Measurements from ENCODE around the gene PDE12. TPM values are rescaled to one million over a fixed set of nuclear protein-coding genes. Genes with fewer than 3 reads are reported as not detected.

Gene PDE12, protein sequence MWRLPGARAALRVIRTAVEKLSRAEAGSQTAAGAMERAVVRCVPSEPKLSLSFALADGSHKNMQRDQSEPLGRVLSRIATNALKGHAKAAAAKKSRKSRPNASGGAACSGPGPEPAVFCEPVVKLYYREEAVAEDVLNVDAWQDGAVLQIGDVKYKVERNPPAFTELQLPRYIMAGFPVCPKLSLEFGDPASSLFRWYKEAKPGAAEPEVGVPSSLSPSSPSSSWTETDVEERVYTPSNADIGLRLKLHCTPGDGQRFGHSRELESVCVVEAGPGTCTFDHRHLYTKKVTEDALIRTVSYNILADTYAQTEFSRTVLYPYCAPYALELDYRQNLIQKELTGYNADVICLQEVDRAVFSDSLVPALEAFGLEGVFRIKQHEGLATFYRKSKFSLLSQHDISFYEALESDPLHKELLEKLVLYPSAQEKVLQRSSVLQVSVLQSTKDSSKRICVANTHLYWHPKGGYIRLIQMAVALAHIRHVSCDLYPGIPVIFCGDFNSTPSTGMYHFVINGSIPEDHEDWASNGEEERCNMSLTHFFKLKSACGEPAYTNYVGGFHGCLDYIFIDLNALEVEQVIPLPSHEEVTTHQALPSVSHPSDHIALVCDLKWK
- 17.5 TPM for total RNA-seq

DNA sequence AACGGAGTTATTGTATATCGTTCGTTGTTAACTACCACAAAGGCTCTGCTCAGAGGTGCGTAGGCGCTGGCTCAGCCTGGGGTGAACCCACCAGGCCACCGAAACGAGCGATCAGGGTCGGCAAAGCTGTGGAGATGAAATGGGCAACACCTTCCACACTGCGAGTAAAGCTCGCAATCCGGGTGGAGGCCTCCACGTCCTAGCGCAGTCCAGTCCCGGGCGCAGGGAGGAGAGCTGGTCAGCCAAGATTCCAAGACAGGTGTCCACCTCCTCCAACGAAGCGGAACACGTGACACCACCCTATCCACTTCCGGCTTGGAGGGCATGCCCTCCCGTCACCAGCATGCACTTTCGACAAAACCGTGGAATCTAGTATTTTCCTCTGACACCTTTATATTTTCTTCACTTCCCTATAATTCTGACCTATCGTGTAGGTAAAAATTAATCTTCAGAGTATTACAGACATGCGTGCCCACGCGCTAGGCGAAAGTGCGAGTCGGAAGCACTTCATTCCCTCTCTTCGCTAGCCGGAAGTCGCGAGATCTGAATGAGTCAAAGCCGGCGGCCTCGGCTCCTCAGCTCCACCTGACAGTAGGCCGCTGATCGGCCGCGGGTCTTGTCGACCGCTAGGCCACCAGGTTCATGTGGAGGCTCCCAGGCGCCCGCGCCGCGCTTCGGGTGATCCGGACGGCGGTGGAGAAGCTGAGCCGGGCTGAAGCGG is at the start of gene PDE12:
Gene PDE12, plus strand, starts transcription at position 537 of the 721 bp plus-strand sequence. Its CDS starts 106 bp downstream, at position 643.
- no peak for FAIRE-seq
- DNase-seq (ENCODE audit: low spot score in 2 of 2), result peak; percentile 77 to 83

DNA sequence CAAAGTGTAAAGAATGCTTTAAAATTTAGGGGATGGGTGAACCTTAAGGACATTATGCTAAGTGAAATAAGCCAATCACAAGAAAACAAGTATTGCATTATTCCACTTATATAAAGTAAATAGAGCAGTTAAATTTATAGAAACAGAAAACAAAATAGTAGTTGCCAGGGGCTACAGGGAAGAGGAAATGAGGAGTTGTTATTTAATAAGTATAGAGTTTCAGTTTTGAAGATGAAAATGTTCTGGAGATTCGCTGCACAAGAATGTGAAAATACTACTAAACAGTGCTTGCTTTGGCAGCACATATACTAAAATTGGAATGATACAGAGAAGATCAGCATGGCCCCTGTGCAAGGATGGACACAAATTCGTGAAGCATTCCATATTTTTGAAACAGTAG is 43.9 kb upstream of the PDE12 start:
- DNase-seq (ENCODE audit: low spot score in 2 of 2) (no peak), FAIRE-seq (no peak)

DNA sequence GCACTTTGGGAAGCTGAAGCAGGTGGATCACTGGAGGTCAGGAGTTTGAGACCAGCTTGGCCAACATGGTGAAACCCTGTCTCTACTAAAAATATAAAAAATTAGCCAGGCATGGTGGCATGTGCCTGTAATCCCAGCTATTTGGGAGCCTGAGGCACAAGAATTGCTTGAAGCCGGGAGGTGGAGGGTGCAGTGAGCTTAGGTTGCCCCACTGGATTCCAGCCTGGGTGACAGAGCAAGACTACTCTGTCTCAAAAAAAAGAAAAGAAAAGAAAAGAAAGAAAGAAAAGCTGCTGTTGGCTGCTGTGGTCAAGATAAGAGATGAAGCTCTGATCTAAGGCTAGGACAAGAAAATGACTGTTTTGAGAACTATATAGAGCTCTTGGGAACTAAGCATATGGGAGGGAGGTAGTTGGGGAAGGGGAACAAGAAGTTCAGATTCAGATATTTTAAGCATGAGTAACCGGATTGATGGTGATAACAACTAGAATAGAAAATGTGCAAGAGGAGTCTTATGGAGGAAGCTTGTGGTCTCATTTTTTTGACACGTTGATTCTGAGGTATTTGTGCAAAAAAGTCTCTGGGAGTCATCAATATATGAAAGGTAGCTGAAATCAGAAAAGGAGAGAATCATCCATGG is 37.7 kb upstream of the PDE12 start:
- DNase-seq (ENCODE audit: low spot score in 2 of 2) (no peak), FAIRE-seq (no peak)

DNA sequence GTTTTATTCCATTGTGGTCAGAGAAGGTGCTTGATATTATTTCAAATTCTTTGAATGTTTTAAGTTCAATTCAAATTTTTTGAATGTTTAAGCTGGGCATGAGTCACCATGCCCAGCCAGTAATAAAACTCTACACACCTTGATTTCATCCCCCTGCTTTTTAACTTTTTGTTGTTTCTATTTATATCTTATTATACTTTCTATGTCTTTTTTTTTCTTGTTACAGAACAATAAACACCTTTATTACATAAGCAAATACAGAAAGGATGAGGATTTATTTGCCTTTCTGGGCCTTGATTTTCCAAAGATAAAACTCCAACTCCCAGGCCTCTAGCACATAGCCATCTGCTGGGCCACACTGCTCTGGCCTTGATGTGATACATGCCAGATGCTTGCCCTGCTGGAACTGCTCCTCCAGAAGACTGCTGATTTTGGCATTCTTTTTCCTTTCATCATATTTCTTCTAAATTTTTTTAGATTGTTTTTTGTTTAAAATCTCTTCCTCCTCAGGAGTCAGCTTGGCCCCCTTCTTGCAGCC is 25.9 kb upstream of the PDE12 start:
- FAIRE-seq, result no peak
- DNase-seq (ENCODE audit: low spot score in 2 of 2), result no peak

DNA sequence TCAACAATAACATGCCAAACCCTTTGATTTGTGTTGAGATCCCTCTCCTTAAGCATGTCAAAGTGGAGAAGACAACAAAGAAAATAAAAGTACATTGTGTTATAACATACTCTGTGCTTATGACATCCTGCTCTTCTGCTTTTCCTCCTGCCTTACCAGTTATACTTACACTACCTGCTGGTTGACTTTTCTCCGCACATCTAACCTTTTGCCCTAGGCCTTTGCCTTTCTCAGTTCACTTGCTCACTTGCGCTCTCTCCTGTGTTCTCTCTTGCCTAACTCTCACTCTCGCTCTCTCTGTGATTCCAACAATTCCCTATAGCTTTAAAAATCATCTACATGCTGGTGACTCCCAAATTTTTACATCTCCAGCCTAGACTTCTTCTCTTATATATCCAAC is 17.6 kb upstream of the PDE12 start:
- FAIRE-seq, result no peak
- no peak for DNase-seq (ENCODE audit: low spot score in 2 of 2)

DNA sequence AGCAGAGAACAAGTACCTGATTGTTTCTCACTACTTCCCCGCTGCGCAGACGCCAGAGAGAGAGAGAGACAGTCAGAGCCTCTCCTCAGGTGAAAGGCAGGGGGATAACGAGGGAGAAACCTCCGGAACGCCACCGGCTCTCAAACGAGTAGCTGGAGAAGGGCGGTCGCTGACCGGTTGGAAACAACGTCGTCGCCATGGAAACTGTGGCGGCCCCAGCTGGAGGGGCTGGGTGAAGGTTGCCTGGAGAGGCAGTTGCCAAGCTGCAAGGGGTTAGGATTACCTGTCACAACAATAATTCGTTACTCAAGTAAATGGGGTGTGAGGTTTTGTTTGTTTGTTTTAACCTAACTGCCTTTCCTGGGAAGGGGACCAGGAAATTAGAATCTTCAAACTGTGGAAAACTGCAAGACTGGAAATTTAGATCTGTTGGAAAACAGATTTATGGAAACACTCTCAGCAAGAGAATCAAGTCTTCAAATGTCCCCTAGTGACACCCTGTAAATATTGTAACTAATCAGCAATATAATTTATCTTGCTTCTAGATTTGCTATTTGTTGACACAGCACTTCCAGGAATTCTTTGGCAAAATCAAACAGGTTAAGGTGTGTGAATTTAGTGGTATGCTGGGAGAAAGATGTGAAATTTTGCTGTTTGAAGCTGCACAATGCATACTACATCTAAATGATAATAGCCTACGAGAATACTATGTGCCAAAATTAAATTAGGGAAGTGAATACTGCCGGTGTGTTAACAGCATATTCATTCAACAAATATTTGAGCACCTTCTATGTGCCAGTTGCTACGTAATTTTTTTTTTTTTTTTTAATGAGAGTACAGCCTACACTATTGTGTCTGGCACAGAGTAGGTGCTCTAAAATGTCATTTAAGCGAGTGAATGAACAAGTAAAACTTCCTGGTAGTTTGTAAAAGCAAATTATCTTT is 11.6 kb upstream of the PDE12 start, which contains the start of gene DNAH12:
Gene DNAH12, minus strand, starts transcription at position 164 of the 945 bp plus-strand sequence. CDS start 1,474 bp downstream, outside the sequence.
- DNase-seq (ENCODE audit: low spot score in 2 of 2) (no peak), FAIRE-seq (no peak)

DNA sequence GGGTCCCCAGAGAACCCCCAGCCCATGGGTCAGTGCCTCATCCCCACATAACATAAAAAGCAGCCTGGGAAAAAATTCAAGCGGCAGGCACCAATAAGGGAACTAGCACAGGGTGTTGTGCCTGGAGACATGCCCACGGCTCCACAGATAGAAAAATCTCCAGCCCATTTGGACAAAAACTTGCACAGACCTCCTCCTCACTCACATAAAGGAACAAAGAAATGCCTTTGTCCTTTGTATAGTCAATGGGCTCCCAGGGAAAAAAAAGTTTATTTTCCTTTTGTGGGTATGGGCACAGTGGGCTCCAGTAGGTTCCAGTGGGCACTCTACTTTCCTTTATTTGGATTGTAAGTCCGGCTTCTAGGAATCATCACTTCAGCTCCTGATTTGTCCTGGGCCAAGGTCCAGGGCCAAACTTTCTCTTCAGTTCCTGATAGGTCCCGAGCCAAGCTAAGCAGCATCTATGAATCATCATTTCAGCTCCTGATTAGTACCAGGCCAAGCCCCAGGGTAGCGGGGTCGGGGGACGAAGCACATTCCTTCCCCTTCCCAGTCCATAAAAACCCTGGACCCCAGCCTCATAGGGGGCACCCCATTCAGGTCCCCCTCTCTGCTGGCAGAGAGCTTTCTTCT is 10.3 kb upstream of the PDE12 start:
- FAIRE-seq, result no peak
- no peak for DNase-seq (ENCODE audit: low spot score in 2 of 2)

DNA sequence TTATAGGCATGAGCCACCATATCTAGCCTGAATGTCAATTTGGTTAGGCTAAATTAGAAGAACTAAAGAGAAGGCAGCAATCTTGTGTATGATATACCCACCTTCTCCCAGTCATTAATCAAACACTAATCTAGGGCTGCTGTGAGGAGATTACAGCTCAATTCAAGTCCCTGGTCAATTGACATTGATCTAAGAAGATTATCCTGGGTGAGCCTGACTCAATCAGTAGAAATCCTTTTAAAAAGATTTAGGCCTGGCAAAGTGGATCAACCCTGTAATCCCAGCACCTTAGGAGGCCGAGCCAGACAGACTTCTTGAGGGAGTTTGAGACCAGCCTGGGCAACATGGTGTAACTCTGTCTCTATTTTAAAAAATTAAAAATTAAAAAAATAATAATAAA is 9.5 kb upstream of the PDE12 start:
- FAIRE-seq (no peak), DNase-seq (ENCODE audit: low spot score in 2 of 2) (no peak)

DNA sequence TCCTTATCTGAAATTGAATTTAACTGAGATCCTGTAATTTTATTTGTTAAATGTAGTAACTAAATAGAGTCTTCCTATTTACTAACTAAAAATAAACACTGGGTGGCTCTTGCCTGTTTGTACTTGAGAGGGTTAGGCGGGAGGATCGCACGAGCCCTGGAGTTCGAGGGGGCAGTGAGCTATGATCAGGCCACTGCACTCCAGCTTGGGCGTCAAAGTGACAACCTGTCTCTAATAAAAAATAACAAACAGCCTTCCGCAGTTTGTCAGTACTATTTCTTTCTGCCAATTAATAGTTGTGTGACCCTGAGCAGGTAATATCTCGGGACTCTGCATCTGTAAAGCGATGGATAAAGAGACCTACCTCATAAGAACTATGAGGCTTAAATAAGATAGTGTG is 768 bp upstream of the PDE12 start:
- no peak for DNase-seq (ENCODE audit: low spot score in 2 of 2)
- FAIRE-seq, result no peak

DNA sequence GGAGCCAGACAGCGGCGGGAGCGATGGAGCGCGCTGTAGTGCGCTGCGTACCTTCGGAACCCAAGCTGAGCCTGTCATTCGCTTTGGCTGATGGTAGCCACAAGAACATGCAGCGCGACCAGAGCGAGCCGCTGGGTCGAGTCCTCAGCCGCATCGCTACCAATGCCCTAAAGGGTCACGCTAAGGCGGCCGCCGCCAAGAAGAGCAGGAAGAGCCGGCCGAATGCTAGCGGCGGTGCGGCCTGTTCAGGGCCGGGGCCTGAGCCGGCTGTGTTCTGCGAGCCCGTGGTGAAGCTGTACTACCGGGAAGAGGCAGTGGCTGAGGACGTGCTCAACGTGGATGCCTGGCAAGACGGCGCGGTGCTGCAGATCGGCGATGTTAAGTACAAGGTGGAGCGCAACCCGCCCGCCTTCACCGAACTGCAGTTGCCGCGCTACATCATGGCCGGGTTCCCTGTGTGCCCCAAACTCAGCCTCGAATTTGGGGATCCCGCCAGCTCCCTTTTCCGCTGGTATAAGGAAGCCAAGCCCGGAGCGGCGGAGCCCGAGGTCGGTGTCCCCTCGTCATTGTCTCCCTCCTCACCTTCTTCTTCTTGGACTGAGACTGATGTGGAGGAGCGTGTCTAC is 498 bp downstream of the PDE12 start:
- FAIRE-seq (no peak), DNase-seq (ENCODE audit: low spot score in 2 of 2) (peak in 1 of 2 donors; percentile 36)

DNA sequence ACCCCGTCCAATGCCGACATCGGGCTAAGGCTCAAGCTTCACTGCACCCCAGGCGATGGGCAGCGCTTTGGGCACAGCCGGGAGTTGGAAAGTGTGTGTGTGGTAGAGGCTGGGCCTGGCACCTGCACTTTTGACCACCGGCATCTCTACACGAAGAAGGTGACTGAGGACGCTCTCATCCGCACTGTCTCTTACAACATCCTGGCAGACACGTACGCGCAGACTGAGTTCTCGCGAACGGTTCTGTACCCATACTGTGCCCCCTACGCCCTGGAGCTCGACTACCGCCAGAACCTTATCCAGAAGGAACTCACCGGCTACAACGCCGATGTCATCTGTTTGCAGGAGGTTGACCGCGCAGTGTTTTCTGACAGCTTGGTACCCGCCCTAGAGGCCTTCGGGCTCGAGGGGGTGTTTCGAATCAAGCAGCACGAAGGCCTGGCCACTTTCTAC is 1.0 kb downstream of the PDE12 start:
- FAIRE-seq, result no peak
- peak in 1 of 2 donors; percentile 17 for DNase-seq (ENCODE audit: low spot score in 2 of 2)

DNA sequence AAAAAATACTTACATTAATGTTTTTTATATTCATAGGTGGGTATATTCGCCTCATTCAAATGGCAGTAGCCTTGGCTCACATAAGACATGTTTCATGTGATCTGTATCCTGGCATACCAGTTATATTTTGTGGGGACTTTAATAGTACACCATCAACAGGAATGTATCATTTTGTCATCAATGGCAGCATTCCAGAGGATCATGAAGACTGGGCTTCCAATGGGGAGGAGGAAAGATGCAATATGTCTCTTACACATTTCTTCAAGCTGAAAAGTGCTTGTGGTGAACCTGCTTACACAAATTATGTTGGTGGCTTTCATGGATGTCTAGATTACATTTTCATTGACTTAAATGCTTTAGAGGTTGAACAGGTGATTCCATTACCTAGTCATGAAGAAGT is 3.5 kb downstream of the PDE12 start:
- FAIRE-seq (no peak), DNase-seq (ENCODE audit: low spot score in 2 of 2) (no peak)

DNA sequence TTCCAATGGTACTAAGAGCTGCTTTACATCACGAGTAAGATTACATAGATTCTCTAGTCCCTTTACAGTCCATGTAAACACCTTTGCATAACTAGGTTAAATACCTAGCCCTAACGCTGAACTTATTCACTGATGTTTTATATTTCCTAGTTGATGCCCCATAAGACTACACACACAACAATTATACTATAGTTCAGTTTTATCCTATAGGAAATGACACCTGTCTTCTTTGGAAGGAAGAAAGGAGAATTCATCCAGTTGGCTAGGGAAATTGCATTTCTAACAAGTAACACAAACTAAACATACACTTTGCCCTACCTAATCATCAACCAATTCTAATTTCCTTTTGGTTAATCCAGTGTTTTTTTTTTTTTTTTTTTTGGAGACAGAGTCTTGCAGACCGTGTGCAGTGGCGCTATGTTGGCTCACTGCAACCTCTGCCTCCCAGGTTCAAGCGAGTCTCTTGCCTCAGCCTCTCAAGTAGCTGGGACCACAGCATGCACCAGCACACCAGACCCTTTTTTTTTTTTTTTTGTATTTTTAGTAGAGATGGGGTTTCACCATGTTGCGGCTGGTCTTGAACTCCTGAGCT is 13.9 kb downstream of the PDE12 start:
- no peak for DNase-seq (ENCODE audit: low spot score in 2 of 2)
- no peak for FAIRE-seq

DNA sequence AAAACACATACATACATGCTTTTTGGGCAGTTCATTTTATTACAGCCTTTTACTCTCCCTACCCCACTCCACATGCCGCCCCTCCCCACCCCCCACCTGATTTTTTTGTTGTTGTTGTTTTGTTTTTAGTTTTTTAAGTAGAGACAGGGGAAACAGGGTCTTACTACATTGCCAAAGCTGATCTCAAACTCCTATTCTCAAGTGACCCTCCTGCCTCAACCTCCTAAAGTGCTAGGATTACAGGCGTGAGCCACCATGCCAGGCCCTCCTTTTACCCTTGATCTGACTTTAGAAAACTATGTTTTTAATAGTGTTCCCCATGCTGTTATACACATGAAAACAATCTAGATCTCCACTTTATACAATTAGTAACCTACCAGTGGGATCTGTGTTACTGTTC is 14.8 kb downstream of the PDE12 start:
- no peak for DNase-seq (ENCODE audit: low spot score in 2 of 2)
- FAIRE-seq, result no peak

DNA sequence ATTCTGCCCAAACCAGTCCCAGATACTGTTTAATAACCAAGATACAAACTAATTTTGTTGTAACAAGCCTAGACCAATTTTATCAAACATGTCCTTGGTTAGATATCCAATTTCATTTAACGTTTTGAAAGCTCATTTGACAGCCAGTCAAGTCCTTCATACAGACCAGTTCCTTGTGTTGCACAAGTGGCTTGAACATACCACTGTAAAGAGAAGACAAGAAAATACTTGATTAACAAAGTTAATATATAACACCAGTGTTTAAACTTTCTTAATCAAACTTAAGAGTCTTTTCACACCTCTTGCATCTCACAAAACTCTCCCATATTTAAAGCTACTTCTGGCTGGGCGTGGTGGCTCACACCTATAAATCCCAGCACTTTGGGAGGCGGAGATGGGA is 16.0 kb downstream of the PDE12 start:
- FAIRE-seq (no peak), DNase-seq (ENCODE audit: low spot score in 2 of 2) (no peak)

DNA sequence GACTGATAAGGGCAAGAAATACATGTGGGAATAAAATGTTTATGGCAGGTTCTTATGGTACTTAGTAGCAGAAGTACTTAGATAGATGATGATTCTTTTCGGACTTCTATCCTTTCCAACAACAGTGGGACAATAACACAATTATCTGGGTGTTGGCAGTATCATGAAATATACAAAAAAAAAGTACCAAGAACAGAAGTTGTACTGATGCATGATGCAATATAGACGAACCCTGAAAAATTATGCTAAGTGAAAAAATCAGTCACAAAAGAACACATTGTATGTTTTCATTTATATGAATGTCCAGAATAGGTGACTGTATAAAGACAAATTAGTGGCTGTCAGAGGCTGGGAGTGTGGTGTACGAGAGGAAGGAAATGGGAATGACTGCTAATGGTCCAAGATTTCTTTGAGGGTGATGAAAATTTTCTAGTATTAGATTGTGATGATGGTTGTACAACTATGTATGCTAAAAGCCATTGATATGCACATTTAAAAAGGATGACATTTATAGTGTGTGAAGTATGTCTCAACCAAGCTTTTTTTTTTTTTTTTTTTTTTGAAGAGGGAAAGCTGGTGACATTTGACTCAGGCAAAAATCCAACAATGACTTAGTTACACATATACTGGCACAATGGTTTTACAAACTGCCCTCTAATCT is 20.0 kb downstream of the PDE12 start:
- FAIRE-seq (no peak), DNase-seq (ENCODE audit: low spot score in 2 of 2) (no peak)

DNA sequence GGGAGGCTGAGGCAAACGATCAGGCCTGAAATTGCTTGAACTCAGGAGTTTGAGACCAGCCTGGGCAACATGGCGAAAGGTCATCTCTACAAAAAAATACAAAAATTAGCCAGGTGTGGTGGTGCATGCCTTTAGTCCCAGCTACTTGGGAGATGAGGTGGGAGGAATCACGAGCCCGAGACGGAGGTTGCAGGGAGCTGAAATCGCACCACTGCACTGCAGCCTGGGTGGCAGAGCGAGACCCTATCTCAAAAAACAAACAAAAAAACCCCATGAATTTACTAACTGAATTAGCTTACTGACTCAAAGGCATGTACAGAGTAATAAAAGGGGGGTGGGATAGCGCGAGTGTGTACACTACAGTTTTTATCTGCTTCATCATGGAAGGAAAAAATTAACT is 21.7 kb downstream of the PDE12 start:
- DNase-seq (ENCODE audit: low spot score in 2 of 2), result no peak
- FAIRE-seq, result no peak
